Progenitor cell of endocrine pancreas (in vitro differentiated cells): ENCODE measurements around the gene COL4A6. TPM values are rescaled to one million over a fixed set of nuclear protein-coding genes. Genes with fewer than 3 reads are reported as not detected.

Experiments
- DNase-seq: peaks from one replicate; pipeline ENCODE4 v3.0.0; 2021; ENCODE audit warnings: low spot score; ENCODE audit not compliant: unreplicated experiment
- H3K27ac Mint-ChIP-seq: 2 replicates; pipeline ENCODE4 v1.8.0; 2021; ENCODE audit warnings: mild to moderate bottlenecking, moderate library complexity, mixed read lengths
- H3K27me3 Mint-ChIP-seq: 2 replicates; pipeline ENCODE4 v1.8.0; 2021; ENCODE audit warnings: mixed read lengths
- H3K36me3 Mint-ChIP-seq: 2 replicates; pipeline ENCODE4 v1.8.0; 2022; ENCODE audit warnings: mixed read lengths; ENCODE audit not compliant: insufficient read depth
- H3K4me1 Mint-ChIP-seq: 2 replicates; pipeline ENCODE4 v1.8.0; 2021; ENCODE audit warnings: low read depth, mixed read lengths
- H3K4me3 Mint-ChIP-seq: 2 replicates; pipeline ENCODE4 v1.8.0; 2021; ENCODE audit warnings: low read depth, mild to moderate bottlenecking, moderate library complexity, mixed read lengths
- H3K9me3 Mint-ChIP-seq: 2 replicates; pipeline ENCODE4 v1.8.0; 2021; ENCODE audit warnings: low read depth, mixed read lengths
- total RNA-seq: library from RNA; stranded (reverse); gene quantifications from 2 replicates; pipeline ENCODE4 v1.2.1, GENCODE V29; 2021
- TF ChIP-seq, protein P1 (sequence below): fragments of 200-600 bp; sonication (generic); IDR thresholded peaks from one replicate; pipeline ENCODE4 v1.5.0; 2021; ENCODE audit warnings: antibody characterized with exemption, mild to moderate bottlenecking; ENCODE audit not compliant: unreplicated experiment

COL4A6 gene
- total RNA-seq, 1 donor from 2014 or later, result 66.6 TPM

DNA sequence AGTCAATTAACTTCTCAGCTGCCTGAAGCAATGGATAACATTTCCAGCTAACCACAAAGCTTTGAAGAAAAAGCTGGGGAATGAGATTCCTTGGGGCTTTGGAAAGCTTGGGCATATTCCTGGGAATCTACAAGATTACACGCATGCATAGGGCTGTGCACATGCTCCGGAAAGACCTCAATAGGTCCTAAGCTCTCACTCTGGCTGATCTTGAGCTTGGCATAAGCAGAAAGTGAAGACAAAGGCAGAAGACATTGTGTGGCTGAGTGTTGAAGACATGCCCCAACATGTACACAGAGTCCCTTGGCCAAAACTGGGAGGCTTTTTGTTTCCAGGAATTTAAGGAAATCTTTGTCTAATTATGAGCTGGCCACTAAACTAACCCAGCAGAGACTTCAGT is 315.5 kb downstream of the COL4A6 start:
- TF ChIP-seq, protein P1, sequence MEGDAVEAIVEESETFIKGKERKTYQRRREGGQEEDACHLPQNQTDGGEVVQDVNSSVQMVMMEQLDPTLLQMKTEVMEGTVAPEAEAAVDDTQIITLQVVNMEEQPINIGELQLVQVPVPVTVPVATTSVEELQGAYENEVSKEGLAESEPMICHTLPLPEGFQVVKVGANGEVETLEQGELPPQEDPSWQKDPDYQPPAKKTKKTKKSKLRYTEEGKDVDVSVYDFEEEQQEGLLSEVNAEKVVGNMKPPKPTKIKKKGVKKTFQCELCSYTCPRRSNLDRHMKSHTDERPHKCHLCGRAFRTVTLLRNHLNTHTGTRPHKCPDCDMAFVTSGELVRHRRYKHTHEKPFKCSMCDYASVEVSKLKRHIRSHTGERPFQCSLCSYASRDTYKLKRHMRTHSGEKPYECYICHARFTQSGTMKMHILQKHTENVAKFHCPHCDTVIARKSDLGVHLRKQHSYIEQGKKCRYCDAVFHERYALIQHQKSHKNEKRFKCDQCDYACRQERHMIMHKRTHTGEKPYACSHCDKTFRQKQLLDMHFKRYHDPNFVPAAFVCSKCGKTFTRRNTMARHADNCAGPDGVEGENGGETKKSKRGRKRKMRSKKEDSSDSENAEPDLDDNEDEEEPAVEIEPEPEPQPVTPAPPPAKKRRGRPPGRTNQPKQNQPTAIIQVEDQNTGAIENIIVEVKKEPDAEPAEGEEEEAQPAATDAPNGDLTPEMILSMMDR, result no peak
- Mint-ChIP-seq H3K4me1 (peaks cover 29% of the 10 kb centered on the region), H3K9me3 (no peaks in the 10 kb centered on the region), H3K27me3 (no peaks in the 10 kb centered on the region), H3K27ac (peak overlapping the region; percentile 27), H3K4me3 (no peak overlapping the region), H3K36me3 (no peaks in the 10 kb centered on the region)
- no peak for DNase-seq

DNA sequence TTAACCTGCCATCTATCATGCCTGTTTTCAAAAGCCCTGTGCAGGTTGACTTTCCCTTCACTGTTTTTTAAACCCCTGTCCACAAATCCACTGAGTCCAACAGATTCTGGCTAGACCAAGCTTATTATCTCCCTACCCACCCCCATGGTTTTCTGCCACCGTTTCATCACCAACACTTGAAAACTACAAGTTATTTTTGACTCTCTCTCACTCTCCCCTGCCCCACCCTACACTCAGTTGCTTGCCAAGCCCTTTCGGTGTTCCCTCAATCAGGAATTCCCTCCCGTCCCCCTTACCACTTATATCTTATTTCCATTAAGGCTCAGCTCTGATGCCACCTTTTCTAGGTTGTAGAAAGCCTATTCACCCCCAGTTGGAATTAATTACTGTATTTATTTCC is 316.9 kb downstream of the COL4A6 start:
- TF ChIP-seq, protein P1, result no peak
- Mint-ChIP-seq H3K4me1 (peaks cover 29% of the 10 kb centered on the region), H3K27ac (no peak overlapping the region), H3K36me3 (no peaks in the 10 kb centered on the region), H3K9me3 (no peaks in the 10 kb centered on the region), H3K4me3 (no peak overlapping the region), H3K27me3 (no peaks in the 10 kb centered on the region)
- no peak for DNase-seq

DNA sequence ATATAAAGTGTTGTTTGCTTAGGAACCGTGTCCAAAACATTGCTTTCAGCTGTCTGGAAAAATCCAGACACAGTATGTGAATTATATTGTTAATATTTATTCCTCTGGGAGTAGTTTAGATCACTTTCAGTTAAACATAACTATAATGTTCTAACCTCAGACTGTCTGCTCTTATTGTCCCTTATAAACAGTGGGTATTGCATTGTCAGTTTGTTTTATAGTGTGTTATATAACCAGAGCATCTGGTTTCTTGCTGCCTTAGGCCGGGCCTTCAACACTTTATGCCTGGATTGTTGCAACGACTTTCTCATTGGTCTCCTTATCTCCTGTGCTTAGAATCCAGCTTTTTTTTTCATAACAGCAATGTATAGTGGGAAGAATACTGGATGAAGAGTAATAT is 320.2 kb downstream of the COL4A6 start:
- TF ChIP-seq, protein P1, result no peak
- no peak overlapping the region for H3K27ac Mint-ChIP-seq
- no peak for DNase-seq
- no peak overlapping the region for H3K4me3 Mint-ChIP-seq
- H3K27me3 Mint-ChIP-seq, result no peaks in the 10 kb centered on the region
- H3K4me1 Mint-ChIP-seq, result peaks cover 25% of the 10 kb centered on the region
- no peaks in the 10 kb centered on the region for H3K36me3 Mint-ChIP-seq
- H3K9me3 Mint-ChIP-seq, result no peaks in the 10 kb centered on the region

DNA sequence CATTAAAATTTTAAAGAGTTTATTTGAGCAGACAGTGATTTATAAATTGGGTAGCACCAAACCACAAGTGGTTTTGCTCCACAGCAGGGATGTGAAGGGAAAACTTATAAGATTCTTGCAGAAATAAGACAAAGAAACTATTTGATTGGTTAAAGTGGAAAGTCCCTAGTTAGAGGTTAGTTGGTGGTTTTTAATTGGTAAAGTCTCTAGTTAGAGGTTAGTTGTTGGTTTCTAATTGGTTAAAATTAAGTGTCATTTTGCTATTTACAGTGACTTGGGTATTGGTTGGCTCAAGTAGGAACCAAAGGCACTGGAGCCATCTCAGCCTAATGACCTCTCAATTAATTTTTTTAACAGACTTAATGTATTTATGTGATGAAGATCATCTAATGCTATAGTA is 323.7 kb downstream of the COL4A6 start:
- no peak overlapping the region for H3K4me3 Mint-ChIP-seq
- no peak overlapping the region for H3K27ac Mint-ChIP-seq
- TF ChIP-seq, protein P1, result no peak
- H3K27me3 Mint-ChIP-seq, result no peaks in the 10 kb centered on the region
- no peaks in the 10 kb centered on the region for H3K9me3 Mint-ChIP-seq
- DNase-seq, result no peak
- H3K36me3 Mint-ChIP-seq, result no peaks in the 10 kb centered on the region
- no peaks in the 10 kb centered on the region for H3K4me1 Mint-ChIP-seq

Other genes with a start within 250 kb of the COL4A6 start
- 276 and 291 TPM in 2 replicates for gene COL4A5, start 1.4 kb upstream of the COL4A6 start, total RNA-seq